Activated CD8-positive, alpha-beta T cell treated with anti-CD3 and anti-CD28 coated beads, Interleukin-2, amount 10 ng/mL, durations not matched to agents 7 days and 5 days (primary cell): ENCODE measurements around the gene PDE6A. TPM values are rescaled to one million over a fixed set of nuclear protein-coding genes. Genes with fewer than 3 reads are reported as not detected.

Experiments
- ATAC-seq: fragments of 150-1000 bp; cut with Tn5 transposase; one replicate; pipeline ENCODE4 v1.10.0; 2021; ENCODE audit warnings: moderate library complexity
- CTCF ChIA-PET: fragments of 350-600 bp; sonication (Branson Sonifier 250); formaldehyde crosslinking; loops from one replicate; lab custom pipeline; 2021; ENCODE audit warnings: antibody characterized with exemption; lab: Charles Lee
- POLR2A ChIA-PET: fragments of 350-600 bp; sonication (Branson Sonifier 250); formaldehyde crosslinking; loops from one replicate; lab custom pipeline; 2021; ENCODE audit warnings: antibody characterized with exemption; lab: Charles Lee
- DNase-seq: peaks from one replicate; pipeline ENCODE4 v3.0.0-alpha.2; 2020
- H3K27ac Mint-ChIP-seq: one replicate; pipeline ENCODE4 v1.8.0; 2021; ENCODE audit warnings: mild to moderate bottlenecking, mixed read lengths
- H3K27me3 Mint-ChIP-seq: one replicate; pipeline ENCODE4 v1.8.0; 2021; ENCODE audit warnings: low read depth, mixed read lengths
- H3K36me3 Mint-ChIP-seq: one replicate; pipeline ENCODE4 v1.8.0; 2021; ENCODE audit warnings: low read depth, mixed read lengths
- H3K4me1 Mint-ChIP-seq: one replicate; pipeline ENCODE4 v1.8.0; 2021; ENCODE audit warnings: low read depth, mixed read lengths
- H3K4me3 Mint-ChIP-seq: one replicate; pipeline ENCODE4 v1.8.0; 2021; ENCODE audit warnings: mild to moderate bottlenecking, mixed read lengths
- H3K9me3 Mint-ChIP-seq: one replicate; pipeline ENCODE4 v1.8.0; 2022; ENCODE audit warnings: mixed read lengths; ENCODE audit not compliant: insufficient read depth
- total RNA-seq, 2 experiments: library from RNA; stranded (reverse); gene quantifications; one replicate each; pipeline ENCODE4 v1.2.3, GENCODE V29; 2021

The PDE6A gene
- total RNA-seq, result not detected

DNA sequence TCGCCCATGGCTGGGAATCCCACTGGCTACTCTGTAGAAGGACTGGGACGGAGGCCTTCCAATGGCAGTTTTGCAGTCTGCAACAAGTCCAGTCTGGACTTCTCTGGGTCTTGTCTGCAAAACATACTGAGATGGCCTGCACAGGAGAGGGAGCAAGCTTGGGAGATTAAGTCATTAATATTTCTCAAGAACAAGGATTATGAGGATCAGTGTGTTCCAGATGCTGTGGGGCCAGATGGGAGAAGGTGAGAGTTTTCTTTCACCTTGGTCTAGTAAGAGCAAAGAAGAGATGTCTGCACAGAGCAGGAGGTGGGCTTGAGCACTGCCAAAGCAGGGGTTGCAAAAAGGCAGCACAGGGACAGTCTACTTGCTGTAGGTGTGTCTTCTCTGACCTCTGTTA is at the start of gene PDE6A:
Gene PDE6A, minus strand, starts transcription at position 128 of the 400 bp plus-strand sequence. Its CDS starts 120 bp downstream, at position 8.
- Mint-ChIP-seq H3K27me3 (peaks cover 15% of the 10 kb centered on the region), H3K27ac (no peak within 1 kb of the TSS), H3K4me3 (no peak within 1 kb of the TSS), H3K4me1 (no peaks in the 10 kb centered on the region), H3K9me3 (no peaks in the 10 kb centered on the region), H3K36me3 (no peaks in the 10 kb centered on the region)
- DNase-seq (no peak), ATAC-seq (no peak)
- CTCF ChIA-PET, result no interaction called here
- POLR2A ChIA-PET, result interaction anchor here (0.6 kb wide), 1 partner anchor 394 kb away, joined by 3 read pairs; the partner anchor contains the start of gene CSNK1A1

DNA sequence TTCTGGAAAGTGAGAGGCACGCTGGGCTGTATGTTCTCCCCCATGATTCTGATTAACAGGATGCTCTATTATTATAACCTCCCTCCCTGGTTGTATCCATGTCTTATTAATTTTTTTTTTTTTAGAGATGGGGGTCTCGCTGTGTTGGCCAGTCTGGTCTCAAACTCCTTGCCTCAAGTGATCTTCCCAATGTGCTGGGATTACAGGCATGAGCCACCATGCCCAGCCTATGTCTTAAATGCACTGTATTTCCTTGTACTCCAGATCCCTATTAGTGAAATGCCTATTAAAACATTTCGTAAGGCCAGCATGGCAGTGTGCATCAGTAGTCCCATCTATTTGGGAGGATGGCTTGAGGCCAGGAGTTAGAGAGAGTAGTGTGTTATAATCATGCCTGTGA is 48.9 kb upstream of the PDE6A start:
- Mint-ChIP-seq H3K27ac (no peak overlapping the region), H3K4me1 (peaks cover 2% of the 10 kb centered on the region), H3K36me3 (no peaks in the 10 kb centered on the region), H3K27me3 (no peaks in the 10 kb centered on the region), H3K9me3 (no peaks in the 10 kb centered on the region), H3K4me3 (no peak overlapping the region)
- CTCF ChIA-PET, result interaction anchor here (1.0 to 5.1 kb wide), 7 partner anchors 24 to 326 kb away, joined by 3 to 155 read pairs (median 15); partner anchors contain the start of gene SLC26A2
- ATAC-seq (no peak), DNase-seq (no peak)
- POLR2A ChIA-PET, result no interaction called here

DNA sequence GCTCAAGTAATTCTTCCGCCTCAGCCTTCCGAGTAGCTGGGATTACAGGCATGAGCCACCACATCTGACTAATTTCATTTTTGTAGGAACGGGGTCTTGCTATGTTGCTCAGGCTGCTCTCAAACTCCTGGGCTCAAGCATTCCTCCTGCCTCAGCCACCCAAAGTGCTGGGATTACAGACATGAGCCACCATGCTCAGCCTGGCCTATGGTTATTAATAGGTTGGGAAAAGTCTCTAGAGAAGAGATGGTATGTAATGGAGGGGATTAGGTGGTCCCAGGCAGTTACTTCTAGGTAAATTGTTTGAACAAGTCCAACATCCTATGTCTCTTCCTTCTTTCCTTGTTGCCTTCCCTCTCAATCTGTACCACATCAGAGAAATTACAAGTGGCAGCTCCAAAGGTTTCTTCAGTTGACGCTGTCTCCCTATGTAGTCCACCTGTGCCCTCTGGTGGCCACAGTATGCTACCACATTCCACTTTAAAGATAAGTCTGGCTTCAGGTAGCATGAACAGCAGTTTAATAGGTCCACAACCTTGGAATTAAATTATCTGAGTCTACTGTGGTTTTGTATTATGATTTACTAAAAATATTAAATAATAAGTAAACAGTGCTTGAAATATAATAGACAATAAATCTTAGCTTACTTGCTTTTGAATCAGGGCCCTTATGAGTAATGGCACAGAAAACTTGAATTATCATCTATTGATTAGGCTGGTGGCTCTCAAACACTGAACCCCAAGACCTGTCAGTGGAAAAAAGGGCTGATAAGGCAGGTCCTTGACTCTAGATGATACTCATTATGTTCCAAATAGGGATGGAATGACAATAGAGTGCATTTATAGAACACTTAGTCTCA is 46.2 kb upstream of the PDE6A start:
- Mint-ChIP-seq H3K27ac (no peak overlapping the region), H3K4me1 (peaks cover 2% of the 10 kb centered on the region), H3K27me3 (no peaks in the 10 kb centered on the region), H3K9me3 (no peaks in the 10 kb centered on the region), H3K36me3 (no peaks in the 10 kb centered on the region), H3K4me3 (no peak overlapping the region)
- POLR2A ChIA-PET, result interaction anchor here (0.6 to 0.9 kb wide), 2 partner anchors 153 to 157 kb away, joined by 3 read pairs; no protein-coding TSS in a partner anchor
- CTCF ChIA-PET, result interaction anchor here (0.6 to 5.1 kb wide), 28 partner anchors 8 to 372 kb away, joined by 3 to 155 read pairs (median 6); partner anchors contain the start of genes HMGXB3, SLC26A2 and TIGD6
- ATAC-seq (peak; percentile 85), DNase-seq (peak; percentile 80)

DNA sequence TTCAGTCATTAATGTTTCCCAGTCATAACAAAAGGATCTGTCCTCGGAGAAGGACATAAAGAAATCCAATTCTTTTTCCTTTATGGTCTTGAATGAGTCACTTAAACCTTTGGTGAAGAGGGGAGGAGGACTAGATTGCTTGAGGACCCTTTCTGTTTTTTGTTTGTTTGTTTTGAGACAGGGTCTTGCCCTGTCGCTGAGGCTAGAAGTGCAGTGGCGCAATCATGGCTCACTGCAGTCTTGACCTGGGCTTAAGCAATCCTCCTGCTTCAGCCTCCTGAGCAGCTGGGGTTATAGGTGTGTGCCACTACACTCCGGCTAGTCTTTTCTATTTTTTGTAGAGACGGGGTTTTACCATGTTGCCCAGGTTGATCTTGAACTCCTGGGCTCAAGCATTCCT is 43.5 kb upstream of the PDE6A start:
- DNase-seq (no peak), ATAC-seq (no peak)
- ChIA-PET POLR2A (no interaction called here), CTCF (interaction anchor here (0.9 kb wide), 1 partner anchor 154 kb away, joined by 4 read pairs; no protein-coding TSS in a partner anchor)
- Mint-ChIP-seq H3K4me3 (no peak overlapping the region), H3K9me3 (no peaks in the 10 kb centered on the region), H3K4me1 (no peaks in the 10 kb centered on the region), H3K27ac (no peak overlapping the region), H3K36me3 (no peaks in the 10 kb centered on the region), H3K27me3 (no peaks in the 10 kb centered on the region)

DNA sequence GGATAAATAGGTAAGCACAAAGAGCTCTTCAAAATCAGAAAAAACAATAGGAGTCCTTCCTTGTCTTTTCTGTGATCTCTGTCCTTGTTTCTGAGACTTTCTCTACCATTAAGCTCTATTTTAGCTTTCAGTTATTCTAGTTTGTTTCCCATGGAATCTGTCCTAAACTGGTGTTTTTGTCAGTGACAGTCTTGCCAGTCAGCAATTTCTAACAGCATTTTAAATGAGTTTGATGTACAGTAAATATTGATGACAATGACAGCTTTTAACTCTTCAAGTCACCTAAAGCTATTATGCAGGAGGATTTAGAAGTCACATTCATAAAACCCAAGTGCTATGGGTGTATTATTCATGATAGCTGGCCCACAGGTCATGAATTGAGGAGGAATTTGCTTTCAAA is 37.9 kb upstream of the PDE6A start:
- Mint-ChIP-seq H3K9me3 (no peaks in the 10 kb centered on the region), H3K36me3 (peaks cover 13% of the 10 kb centered on the region), H3K4me3 (no peak overlapping the region), H3K4me1 (no peaks in the 10 kb centered on the region), H3K27me3 (no peaks in the 10 kb centered on the region), H3K27ac (no peak overlapping the region)
- DNase-seq, result no peak
- POLR2A ChIA-PET, result no interaction called here
- CTCF ChIA-PET, result interaction anchor here (1.0 to 4.0 kb wide), 4 partner anchors 8 to 130 kb away, joined by 4 to 22 read pairs (median 6); no protein-coding TSS in a partner anchor
- ATAC-seq, result no peak

DNA sequence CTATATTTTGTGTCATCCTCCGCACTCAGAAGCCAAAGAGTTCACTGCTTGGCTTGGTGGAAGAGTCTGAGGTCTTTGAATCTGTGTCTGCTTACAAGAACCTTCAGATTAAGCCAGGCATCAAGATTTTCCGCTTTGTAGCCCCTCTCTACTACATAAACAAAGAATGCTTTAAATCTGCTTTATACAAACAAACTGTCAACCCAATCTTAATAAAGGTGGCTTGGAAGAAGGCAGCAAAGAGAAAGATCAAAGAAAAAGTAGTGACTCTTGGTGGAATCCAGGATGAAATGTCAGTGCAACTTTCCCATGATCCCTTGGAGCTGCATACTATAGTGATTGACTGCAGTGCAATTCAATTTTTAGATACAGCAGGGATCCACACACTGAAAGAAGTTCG is 36.6 kb upstream of the PDE6A start:
- ATAC-seq, result no peak
- Mint-ChIP-seq H3K27me3 (no peaks in the 10 kb centered on the region), H3K4me1 (no peaks in the 10 kb centered on the region), H3K36me3 (peaks cover 14% of the 10 kb centered on the region), H3K9me3 (no peaks in the 10 kb centered on the region), H3K27ac (no peak overlapping the region), H3K4me3 (no peak overlapping the region)
- ChIA-PET POLR2A (no interaction called here), CTCF (interaction anchor here (0.8 to 4.0 kb wide), 4 partner anchors 9 to 154 kb away, joined by 4 to 22 read pairs (median 6); no protein-coding TSS in a partner anchor)
- DNase-seq, result no peak

DNA sequence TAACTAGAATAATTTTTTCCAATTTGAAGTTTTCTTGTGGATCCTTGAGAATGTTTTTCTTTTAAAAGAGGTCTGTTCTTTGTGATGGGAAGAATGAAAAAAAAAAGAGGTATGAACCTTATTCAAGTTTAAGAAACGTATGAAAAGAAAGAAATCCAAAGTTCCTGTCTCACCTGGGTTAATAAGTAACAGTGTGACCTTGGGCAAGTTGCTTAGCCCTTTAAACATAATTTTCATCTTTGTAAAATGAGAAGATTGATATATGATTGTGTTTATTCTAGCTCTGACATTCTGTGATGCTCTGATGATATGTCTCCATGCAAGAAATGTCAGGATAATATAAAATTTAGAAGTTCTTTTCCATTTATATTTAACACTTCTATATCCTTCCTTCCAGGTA is 35.3 kb upstream of the PDE6A start:
- ATAC-seq (no peak), DNase-seq (no peak)
- H3K4me3 Mint-ChIP-seq, result no peak overlapping the region
- H3K27ac Mint-ChIP-seq, result no peak overlapping the region
- ChIA-PET CTCF (interaction anchor here (0.9 to 4.0 kb wide), 5 partner anchors 11 to 152 kb away, joined by 3 to 22 read pairs (median 3); no protein-coding TSS in a partner anchor), POLR2A (no interaction called here)
- H3K9me3 Mint-ChIP-seq, result no peaks in the 10 kb centered on the region
- peaks cover 14% of the 10 kb centered on the region for H3K36me3 Mint-ChIP-seq
- no peaks in the 10 kb centered on the region for H3K27me3 Mint-ChIP-seq
- H3K4me1 Mint-ChIP-seq, result no peaks in the 10 kb centered on the region

DNA sequence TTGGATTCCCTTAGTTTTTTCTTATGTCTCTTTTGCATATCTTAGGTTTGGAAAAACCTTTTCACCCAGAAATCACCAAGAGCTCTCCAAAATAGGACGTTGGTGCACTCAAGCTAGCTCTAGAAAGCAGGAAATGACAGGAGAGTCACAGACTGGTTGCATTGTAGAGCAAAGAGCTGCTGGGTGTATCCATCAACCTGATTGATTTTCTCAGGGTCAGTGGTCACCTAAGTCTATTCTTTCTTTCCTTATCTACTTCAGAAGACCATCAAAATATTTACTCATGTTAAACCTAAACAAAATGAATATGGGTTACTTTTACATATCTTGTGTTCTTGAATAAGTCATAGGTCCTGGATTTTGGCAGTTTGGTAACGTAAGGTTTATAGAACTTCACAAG is 30.8 kb upstream of the PDE6A start:
- Mint-ChIP-seq H3K4me1 (no peaks in the 10 kb centered on the region), H3K27ac (no peak overlapping the region), H3K36me3 (peaks cover 8% of the 10 kb centered on the region), H3K4me3 (no peak overlapping the region), H3K9me3 (no peaks in the 10 kb centered on the region), H3K27me3 (no peaks in the 10 kb centered on the region)
- DNase-seq (no peak), ATAC-seq (no peak)
- ChIA-PET POLR2A (no interaction called here), CTCF (interaction anchor here (1.1 kb wide), 1 partner anchor 138 kb away, joined by 4 read pairs; no protein-coding TSS in a partner anchor)

DNA sequence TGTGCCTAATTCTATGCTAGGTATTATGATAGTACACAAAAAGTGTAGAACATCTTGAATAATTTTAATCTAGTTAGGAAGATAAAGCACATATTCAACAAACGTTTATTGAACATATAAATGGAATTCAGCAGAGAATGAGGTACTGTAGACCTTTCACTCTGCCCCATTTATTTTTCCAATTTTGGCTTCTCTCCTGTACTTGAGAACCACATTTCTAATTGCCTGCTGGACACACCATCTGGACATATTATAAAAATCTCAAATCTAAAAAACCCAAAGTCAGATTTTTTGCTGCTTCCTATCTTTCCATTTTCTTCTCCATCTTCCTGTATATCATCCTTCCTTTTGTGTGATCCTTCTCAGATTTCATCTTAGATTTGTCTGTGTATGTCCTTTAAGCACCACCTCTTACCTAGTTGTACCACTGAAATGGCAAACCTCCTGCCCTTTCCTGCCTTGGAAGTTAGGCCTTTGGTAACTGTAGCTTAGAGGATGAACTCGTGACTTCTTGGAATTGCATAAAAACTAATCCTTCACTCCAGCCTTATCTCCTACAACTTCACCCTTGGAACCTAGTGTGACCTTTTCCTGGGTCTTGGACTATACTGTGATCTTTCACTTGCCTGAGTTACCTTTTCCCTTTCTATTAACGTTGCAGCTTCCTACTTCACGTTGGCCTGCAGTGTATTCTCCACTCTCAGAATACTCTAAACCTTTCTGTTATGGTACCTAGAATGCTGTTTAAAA is 24.8 kb upstream of the PDE6A start:
- CTCF ChIA-PET, result interaction anchor here (0.9 to 3.6 kb wide), 3 partner anchors 7 to 24 kb away, joined by 4 to 16 read pairs (median 14); no protein-coding TSS in a partner anchor
- H3K27ac Mint-ChIP-seq, result no peak overlapping the region
- DNase-seq (no peak), ATAC-seq (no peak)
- H3K9me3 Mint-ChIP-seq, result no peaks in the 10 kb centered on the region
- no peaks in the 10 kb centered on the region for H3K27me3 Mint-ChIP-seq
- POLR2A ChIA-PET, result no interaction called here
- H3K4me1 Mint-ChIP-seq, result no peaks in the 10 kb centered on the region
- no peaks in the 10 kb centered on the region for H3K36me3 Mint-ChIP-seq
- H3K4me3 Mint-ChIP-seq, result no peak overlapping the region

DNA sequence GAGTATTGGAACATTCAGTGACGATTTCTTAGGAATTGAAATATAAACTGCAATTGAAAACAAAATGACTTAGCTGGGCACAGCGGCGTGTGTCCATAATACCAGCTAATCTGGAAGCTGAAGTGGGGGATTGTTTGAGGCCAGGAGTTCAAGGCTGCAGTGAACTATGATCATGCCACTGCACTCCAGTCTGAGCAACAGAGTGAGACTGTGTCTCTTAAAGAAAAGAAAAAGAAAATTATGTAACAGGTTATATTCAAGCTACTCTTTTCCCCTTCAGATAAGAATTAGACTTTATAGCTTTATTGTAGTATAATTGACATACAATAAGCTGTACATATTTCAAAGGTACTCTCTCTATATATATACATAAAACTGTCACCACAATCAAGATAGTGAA is 22.4 kb upstream of the PDE6A start:
- ChIA-PET POLR2A (interaction anchor here (0.6 kb wide), 1 partner anchor 346 kb away, joined by 3 read pairs; no protein-coding TSS in a partner anchor), CTCF (interaction anchor here (1.0 to 3.2 kb wide), 4 partner anchors 8 to 132 kb away, joined by 3 to 16 read pairs (median 6); no protein-coding TSS in a partner anchor)
- peaks cover 9% of the 10 kb centered on the region for H3K4me1 Mint-ChIP-seq
- H3K9me3 Mint-ChIP-seq, result no peaks in the 10 kb centered on the region
- no peak for DNase-seq
- H3K36me3 Mint-ChIP-seq, result peaks cover 5% of the 10 kb centered on the region
- no peaks in the 10 kb centered on the region for H3K27me3 Mint-ChIP-seq
- no peak overlapping the region for H3K27ac Mint-ChIP-seq
- no peak for ATAC-seq
- no peak overlapping the region for H3K4me3 Mint-ChIP-seq

DNA sequence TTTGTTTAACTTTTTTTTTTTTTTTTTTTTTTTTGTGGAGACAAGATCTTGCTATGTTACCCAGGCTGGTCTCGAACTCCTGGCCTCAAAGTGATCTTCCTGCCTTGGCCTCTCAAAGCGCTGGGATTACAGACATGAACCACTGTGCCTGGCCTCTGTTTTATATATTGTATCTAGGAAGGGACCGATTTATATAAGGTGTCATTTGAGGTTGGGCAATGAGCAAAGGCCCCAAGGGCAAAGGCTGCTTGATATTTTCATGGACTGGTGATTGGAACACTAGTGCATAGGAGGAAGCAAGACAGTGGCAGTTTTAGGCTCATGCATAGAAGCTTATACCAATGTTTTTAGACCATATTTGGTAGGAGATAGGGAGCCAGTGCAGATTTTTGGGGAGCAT is 19.1 kb upstream of the PDE6A start:
- no peaks in the 10 kb centered on the region for H3K27me3 Mint-ChIP-seq
- POLR2A ChIA-PET, result interaction anchor here (0.6 to 0.7 kb wide), 2 partner anchors 12 to 1963 kb away, joined by 3 read pairs; no protein-coding TSS in a partner anchor
- no peak overlapping the region for H3K4me3 Mint-ChIP-seq
- H3K9me3 Mint-ChIP-seq, result no peaks in the 10 kb centered on the region
- CTCF ChIA-PET, result interaction anchor here (1.0 to 1.9 kb wide), 2 partner anchors 27 to 130 kb away, joined by 3 to 9 read pairs; no protein-coding TSS in a partner anchor
- no peak overlapping the region for H3K27ac Mint-ChIP-seq
- no peak for ATAC-seq
- H3K4me1 Mint-ChIP-seq, result peaks cover 35% of the 10 kb centered on the region
- no peak for DNase-seq
- peaks cover 5% of the 10 kb centered on the region for H3K36me3 Mint-ChIP-seq
